AG09319 (cell line): ENCODE measurements around the gene ZNF12.
"Not testable (repeated sequence)": the region's sequence is repeated elsewhere in the genome, so short reads cannot be mapped to it uniquely, and the experiment has no call there.

Experiments
- DNase-seq: peaks from one replicate; pipeline ENCODE4 v3.0.0-alpha.2; 2010; ENCODE audit warnings: low read depth; ENCODE audit errors: extremely low read depth
- TF ChIP-seq, protein P1 (sequence below): IDR thresholded peaks from 2 replicates; pipeline ENCODE4 v1.5.1; 2011; ENCODE audit warnings: low read depth, mild to moderate bottlenecking, inconsistent platforms, low read length, moderate library complexity

ZNF12 gene

DNA sequence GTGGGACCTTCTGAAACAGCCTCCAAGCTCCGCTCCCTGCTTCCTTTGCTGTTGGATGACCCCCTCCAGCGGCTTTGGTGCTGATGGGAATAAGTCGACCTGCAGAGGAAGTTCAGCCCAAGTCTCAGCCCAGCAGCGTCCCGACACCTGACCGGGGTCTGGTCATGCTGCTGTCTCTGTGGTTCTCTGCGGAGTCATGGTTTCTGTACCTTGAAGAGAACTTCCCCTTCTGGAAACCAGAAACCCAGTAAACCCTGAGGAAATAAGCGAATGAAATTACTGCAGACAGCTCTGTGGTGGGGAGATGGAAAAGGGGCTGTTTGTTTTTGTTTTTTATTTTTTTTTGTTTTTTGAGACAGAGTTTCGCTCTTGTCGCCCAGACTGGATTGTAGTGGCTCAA lies 18.3 kb upstream of the ZNF12 start:
- no peak for DNase-seq
- TF ChIP-seq, protein P1, sequence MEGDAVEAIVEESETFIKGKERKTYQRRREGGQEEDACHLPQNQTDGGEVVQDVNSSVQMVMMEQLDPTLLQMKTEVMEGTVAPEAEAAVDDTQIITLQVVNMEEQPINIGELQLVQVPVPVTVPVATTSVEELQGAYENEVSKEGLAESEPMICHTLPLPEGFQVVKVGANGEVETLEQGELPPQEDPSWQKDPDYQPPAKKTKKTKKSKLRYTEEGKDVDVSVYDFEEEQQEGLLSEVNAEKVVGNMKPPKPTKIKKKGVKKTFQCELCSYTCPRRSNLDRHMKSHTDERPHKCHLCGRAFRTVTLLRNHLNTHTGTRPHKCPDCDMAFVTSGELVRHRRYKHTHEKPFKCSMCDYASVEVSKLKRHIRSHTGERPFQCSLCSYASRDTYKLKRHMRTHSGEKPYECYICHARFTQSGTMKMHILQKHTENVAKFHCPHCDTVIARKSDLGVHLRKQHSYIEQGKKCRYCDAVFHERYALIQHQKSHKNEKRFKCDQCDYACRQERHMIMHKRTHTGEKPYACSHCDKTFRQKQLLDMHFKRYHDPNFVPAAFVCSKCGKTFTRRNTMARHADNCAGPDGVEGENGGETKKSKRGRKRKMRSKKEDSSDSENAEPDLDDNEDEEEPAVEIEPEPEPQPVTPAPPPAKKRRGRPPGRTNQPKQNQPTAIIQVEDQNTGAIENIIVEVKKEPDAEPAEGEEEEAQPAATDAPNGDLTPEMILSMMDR = no peak

DNA sequence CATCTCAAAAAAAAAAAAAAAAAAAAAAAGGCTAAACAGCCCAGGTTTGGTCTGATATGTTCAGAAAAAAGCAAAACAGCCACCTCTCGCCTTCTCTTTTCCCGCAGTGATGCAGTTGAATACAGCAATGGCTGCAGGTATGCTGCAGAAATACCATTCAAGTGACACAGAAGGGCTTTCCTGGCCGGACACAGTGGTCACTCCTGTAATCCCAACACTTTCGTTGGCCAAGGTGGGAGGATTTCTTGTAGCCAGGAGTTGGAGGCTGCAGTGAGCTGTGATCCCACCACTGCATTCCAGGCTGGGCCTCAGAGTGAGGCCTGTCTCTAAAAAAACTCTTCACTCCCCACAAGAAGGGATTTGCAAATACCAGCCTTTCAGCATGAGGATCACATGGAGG lies 17.6 kb upstream of the ZNF12 start:
- DNase-seq = not testable (repeated sequence)

DNA sequence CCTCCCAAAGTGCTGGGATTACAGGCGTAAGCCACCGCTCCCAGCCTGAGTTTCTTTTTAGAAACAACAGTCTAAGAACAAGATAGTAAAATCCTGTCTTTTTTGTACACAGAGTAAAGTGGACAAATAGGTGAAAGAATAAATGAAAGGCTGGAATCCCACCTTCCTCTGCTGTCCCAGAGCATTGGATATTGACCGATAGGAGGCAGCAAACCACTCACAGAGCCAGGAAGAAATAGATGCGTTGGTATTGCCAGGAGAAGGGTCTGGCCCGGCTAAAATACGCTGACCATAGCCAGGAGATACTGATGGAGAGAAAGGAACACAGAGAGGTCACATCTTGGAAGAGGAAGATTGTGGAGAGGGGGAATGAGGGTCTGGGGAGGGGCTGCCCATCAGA lies 11.4 kb upstream of the ZNF12 start:
- no peak for DNase-seq
- TF ChIP-seq, protein P1 = no peak

DNA sequence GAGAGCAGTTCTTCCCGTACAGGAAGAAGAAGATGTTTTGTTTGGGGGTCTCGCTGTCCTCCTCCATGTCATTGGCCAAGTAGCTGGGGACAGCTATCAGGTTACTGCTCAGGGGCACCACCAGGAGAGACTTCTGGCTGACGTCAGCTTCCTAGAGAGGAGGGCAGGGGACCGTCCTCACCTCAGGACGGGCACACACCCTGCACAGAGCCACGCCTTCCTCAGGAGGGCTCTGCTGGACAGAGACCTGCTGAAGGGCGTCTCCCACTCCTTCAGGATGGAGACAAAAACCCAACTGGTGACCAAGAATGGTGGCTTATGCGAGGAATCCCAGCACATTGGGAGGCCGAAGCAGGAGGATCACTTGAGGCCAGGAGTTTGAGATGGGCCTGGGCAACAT lies 9.2 kb upstream of the ZNF12 start:
- DNase-seq = not testable (repeated sequence)

DNA sequence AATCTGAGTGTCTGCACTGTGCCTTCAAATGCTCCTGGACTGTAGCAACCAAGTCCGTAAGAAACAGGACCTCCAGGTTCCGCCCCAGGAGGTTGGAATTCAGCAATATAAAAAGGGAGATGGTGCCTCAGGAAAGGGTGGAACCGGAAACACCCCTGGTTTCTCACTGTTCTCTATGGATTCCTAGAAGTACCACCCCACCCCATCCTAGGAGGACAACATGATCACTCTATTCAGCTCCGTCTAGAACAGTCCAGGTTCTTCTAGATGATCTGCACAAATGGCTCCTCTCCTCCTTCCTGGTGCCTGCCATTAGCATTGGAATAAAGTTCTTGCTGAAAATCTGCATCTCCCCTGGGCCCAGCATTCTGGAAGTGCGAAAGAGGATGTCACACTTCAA lies 7.6 kb upstream of the ZNF12 start:
- TF ChIP-seq, protein P1 = no peak
- no peak for DNase-seq

DNA sequence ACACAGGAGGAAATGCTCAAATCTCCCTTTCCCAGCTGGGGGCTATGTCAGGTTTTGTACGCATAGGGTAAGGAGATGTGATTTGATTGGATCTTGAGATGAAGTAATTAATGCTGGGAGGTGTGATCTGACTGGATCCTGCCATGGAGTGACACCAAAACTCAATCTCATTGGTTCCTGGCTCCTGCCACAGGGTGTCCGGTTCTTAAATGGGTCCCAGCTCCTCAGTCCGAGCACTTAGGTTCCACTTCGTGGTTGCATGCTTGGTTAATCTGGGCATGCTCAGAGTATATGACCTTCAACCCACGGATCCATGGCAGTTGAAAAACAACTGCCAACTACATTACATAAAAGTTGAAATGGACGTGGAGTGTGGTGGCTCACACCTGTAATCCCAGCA lies 3.1 kb upstream of the ZNF12 start:
- no peak for DNase-seq
- TF ChIP-seq, protein P1 = no peak

DNA sequence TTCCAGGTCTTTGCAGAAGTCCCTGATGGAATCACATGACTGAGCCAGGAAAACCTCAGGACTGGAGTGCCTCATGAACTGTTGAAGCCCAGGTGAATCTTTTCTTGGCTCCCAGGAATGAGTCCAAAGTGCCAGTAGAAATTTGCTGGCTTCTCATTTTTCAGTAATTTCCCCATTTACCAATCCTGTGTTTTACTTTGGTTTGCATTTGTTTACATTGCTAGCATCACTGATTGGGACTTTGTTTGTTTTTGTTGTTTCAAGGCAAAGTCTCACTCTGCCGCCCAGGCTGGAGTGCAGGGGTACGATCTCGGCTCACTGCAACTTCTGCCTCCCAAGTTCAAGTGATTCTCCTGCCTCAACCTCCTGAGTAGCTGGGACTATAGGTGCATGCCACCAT lies 1.6 kb upstream of the ZNF12 start:
- no peak for DNase-seq
- TF ChIP-seq, protein P1 = no peak

DNA sequence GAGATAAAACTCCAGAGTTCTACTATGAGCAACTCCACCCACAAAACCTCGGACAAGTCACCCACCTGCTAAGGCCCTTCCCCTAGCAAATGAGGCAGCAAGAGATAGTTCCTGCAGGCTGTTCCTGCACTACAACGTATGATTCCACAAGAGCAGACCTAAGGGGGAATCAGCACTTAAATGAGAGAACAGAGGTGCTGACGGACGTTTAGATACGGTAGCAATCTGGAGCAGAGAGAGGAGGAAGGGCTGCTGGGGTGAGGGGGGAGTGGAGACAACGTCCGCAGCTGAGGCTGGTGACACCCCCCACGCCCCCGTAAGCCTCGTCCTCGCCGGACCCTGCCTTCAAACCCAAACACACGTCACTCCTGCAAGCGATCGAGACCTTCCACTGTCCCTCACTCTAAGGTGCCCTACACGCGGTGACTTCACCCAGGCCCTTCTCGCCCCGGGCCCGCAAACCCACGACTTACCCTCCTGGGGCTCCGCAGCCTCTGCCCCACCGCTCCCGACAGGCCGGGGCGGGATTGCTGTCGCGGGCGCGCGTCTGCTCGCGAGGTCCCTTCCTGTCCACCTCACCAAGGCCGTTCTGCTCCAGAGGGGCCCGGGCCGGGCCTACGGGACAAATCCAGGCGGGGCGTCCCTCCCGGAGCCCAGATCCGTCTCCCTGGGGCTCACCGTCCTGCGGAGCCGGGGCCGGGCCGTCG lies 635 bp downstream of the ZNF12 start:
- TF ChIP-seq, protein P1 = no peak
- no peak for DNase-seq
